ENCODE measurements around the gene PACSIN2.

- TF ChIP-seq POLR2A (IDR thresholded peaks at IDR 0.05; ENCODE audit: low read length) (no peak), GATA1 (IDR thresholded peaks at IDR 0.05; ENCODE audit: low read depth, low read length) (no peak)
Measured at GRCh38 chr22:42909363-42910058, 105.4 kb downstream of the PACSIN2 start.
